Neuronal stem cell (in vitro differentiated cells): ENCODE results near the gene LAMTOR3.

Experiments used
- DNase-seq: peaks from one replicate; pipeline ENCODE4 v3.0.0-alpha.2; 2013; ENCODE audit warnings: low spot score
- H2AFZ ChIP-seq: one replicate; pipeline ENCODE4 v1.6.1; 2013; ENCODE audit warnings: mild to moderate bottlenecking, low read length, inconsistent platforms
- H2AK5ac ChIP-seq: 2 replicates; pipeline ENCODE4 v1.6.1; 2013; ENCODE audit warnings: low read depth, mild to moderate bottlenecking, inconsistent platforms, low read length, moderate library complexity, mixed read lengths
- H2BK120ac ChIP-seq: 2 replicates; pipeline ENCODE4 v1.6.1; 2013; ENCODE audit warnings: low read depth, mild to moderate bottlenecking, inconsistent platforms, low read length, moderate library complexity, mixed read lengths
- H2BK12ac ChIP-seq: one replicate; pipeline ENCODE4 v1.6.1; 2013; ENCODE audit warnings: low read length, inconsistent platforms
- H2BK15ac ChIP-seq: 2 replicates; pipeline ENCODE4 v1.6.1; 2013; ENCODE audit warnings: mild to moderate bottlenecking, low read length, inconsistent platforms, mixed read lengths
- H2BK5ac ChIP-seq: one replicate; pipeline ENCODE4 v1.6.1; 2013; ENCODE audit warnings: inconsistent platforms, mild to moderate bottlenecking, low read length, moderate library complexity
- H3K14ac ChIP-seq: one replicate; pipeline ENCODE4 v1.6.1; 2013; ENCODE audit warnings: low read length, inconsistent platforms
- H3K18ac ChIP-seq: 2 replicates; pipeline ENCODE4 v1.6.1; 2013; ENCODE audit warnings: low read length, inconsistent platforms
- H3K23ac ChIP-seq: 2 replicates; pipeline ENCODE4 v1.6.1; 2013; ENCODE audit warnings: low read depth, mild to moderate bottlenecking, mixed read lengths, low read length, inconsistent platforms; ENCODE audit not compliant: poor library complexity
- H3K27ac ChIP-seq: replicated peaks from 3 replicates; pipeline ENCODE4 v1.5.1; 2013; ENCODE audit warnings: low read length, inconsistent platforms
- H3K27me3 ChIP-seq, 3 experiments: 2 replicates each; pipeline ENCODE4 v1.6.1; 2013; ENCODE audit warnings: low read length in 3 of 3, mild to moderate bottlenecking in 2 of 3, inconsistent platforms in 1 of 3, low read depth in 1 of 3, mixed read lengths in 1 of 3, moderate library complexity in 1 of 3; ENCODE audit not compliant: control insufficient read depth in 3 of 3, insufficient read depth in 3 of 3
- H3K36me3 ChIP-seq, 2 donors: replicated peaks in 1 of 2; 2 replicates each; pipeline ENCODE4 v1.6.1; 2013; ENCODE audit warnings: low read length in 2 of 2; ENCODE audit not compliant: control insufficient read depth in 2 of 2, insufficient read depth in 2 of 2
- H3K4ac ChIP-seq: 2 replicates; pipeline ENCODE4 v1.6.1; 2013; ENCODE audit warnings: inconsistent platforms, mild to moderate bottlenecking, low read length, moderate library complexity
- H3K4me1 ChIP-seq, 2 donors: 1 replicate in 1 of 2; 2 replicates in 1 of 2; pipeline ENCODE4 v1.6.1; 2013; ENCODE audit warnings: low read length in 2 of 2, low read depth in 1 of 2; ENCODE audit not compliant: control insufficient read depth in 2 of 2, insufficient read depth in 1 of 2
- H3K4me2 ChIP-seq: one replicate; pipeline ENCODE4 v1.6.1; 2013; ENCODE audit warnings: mild to moderate bottlenecking, low read length, inconsistent platforms; ENCODE audit not compliant: insufficient read depth, poor library complexity, severe bottlenecking
- H3K4me3 ChIP-seq, 2 donors: 2 replicates each; pipeline ENCODE4 v1.5.1; 2013; ENCODE audit warnings: low read length in 2 of 2, mild to moderate bottlenecking in 2 of 2, inconsistent platforms in 1 of 2, moderate library complexity in 1 of 2
- H3K79me1 ChIP-seq: one replicate; pipeline ENCODE4 v1.6.1; 2013; ENCODE audit warnings: low read depth, mild to moderate bottlenecking, inconsistent platforms, low read length, moderate library complexity
- H3K9ac ChIP-seq: one replicate; pipeline ENCODE4 v1.6.1; 2013; ENCODE audit warnings: mild to moderate bottlenecking, low read depth, low read length, inconsistent platforms; ENCODE audit not compliant: poor library complexity
- H3K9me3 ChIP-seq, 2 donors: replicated peaks in 1 of 2; 2 replicates each; pipeline versions ENCODE3 to v1.6.1; 2013; ENCODE audit warnings: low read length in 2 of 2, mild to moderate bottlenecking in 2 of 2, inconsistent platforms in 1 of 2, low read depth in 1 of 2, mixed read lengths in 1 of 2, moderate library complexity in 1 of 2; ENCODE audit not compliant: control insufficient read depth in 2 of 2, insufficient read depth in 1 of 2
- H4K8ac ChIP-seq: one replicate; pipeline ENCODE4 v1.6.1; 2013; ENCODE audit warnings: low read depth, mild to moderate bottlenecking, inconsistent platforms, low read length, moderate library complexity
- H4K91ac ChIP-seq: one replicate; pipeline ENCODE4 v1.6.1; 2013; ENCODE audit warnings: low read length, low read depth, mild to moderate bottlenecking, inconsistent platforms; ENCODE audit not compliant: poor library complexity
- WGBS, 2 donors: extraction: QIAGEN DNeasy Blood & Tissue Kit; methylation state at CpG; one replicate each; pipeline ENCODE4 v1.1.7; 2013; ENCODE audit warnings: missing lambda C conversion rate in 2 of 2, mixed read lengths in 1 of 2; ENCODE audit not compliant: insufficient read length in 2 of 2, insufficient replicate concordance in 1 of 2; ENCODE audit errors: extremely low coverage in 2 of 2; 5-methylcytosine and 5-hydroxymethylcytosine counted together

The LAMTOR3 gene

DNA sequence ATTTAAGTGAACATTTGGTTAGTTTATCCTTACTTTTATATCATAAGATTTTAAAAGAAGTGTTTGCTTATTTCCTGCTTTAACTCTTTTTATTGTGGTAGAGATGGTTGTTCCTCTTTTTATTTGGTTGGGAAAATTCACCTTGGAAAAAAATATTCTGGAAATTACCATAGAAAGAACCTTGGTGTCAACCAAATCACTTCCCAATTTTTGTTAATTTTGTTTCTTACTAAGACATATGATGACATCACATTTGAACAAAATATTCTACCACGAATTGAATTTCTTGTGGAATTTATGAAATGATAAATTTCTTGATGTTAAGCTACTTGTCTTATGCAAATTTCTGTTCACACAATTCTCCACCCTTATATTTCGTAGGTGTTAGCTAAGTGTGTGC lies 33.7 kb downstream of the LAMTOR3 start:
- H4K8ac ChIP-seq = no peak overlapping the region
- H3K36me3 ChIP-seq = no peaks in the 10 kb centered on the region
- H3K4ac ChIP-seq = no peak overlapping the region
- no peak overlapping the region for H3K23ac ChIP-seq
- peaks cover 0 to 1% (median 0%) of the 10 kb centered on the region in 3 experiments for H3K27me3 ChIP-seq
- H2AK5ac ChIP-seq = no peak overlapping the region
- H2AFZ ChIP-seq = no peak overlapping the region
- H2BK12ac ChIP-seq = no peak overlapping the region
- no CpG with 5 or more reads among the region's 2 CpGs for WGBS, 2 donors
- H3K4me1 ChIP-seq = no peaks in the 10 kb centered on the region
- H3K18ac ChIP-seq = no peak overlapping the region
- no peak overlapping the region for H3K4me2 ChIP-seq
- peaks cover 0 to 8% of the 10 kb centered on the region in 2 donors for H3K9me3 ChIP-seq
- no peak overlapping the region for H3K27ac ChIP-seq
- no peak overlapping the region for H2BK5ac ChIP-seq
- no peak overlapping the region for H2BK120ac ChIP-seq
- H3K9ac ChIP-seq = no peak overlapping the region
- no peaks in the 10 kb centered on the region for H3K79me1 ChIP-seq
- no peak overlapping the region for H4K91ac ChIP-seq
- no peak overlapping the region for H3K4me3 ChIP-seq
- no peak overlapping the region for H2BK15ac ChIP-seq
- DNase-seq = no peak
- H3K14ac ChIP-seq = no peak overlapping the region

DNA sequence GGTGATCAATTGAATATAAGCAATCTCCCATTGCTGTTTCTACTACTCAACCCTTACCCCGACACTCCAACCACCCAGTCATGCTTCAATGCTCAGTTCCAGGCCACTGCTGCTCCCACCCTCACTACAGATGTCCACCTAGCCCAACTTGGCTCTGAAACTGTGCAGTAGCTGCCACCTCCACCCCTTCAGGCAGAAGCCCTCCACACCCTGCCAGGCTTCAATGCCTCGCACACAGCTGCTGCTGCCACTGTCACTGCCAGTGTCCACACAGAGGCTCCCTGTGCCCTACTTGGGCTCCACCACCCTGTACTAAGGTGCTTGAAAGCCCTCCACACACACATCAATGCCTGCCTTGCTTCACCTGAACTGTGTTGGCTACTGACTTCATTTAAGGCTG lies 34.6 kb downstream of the LAMTOR3 start:
- H3K23ac ChIP-seq = peak overlapping the region; percentile 95
- peak overlapping the region; percentile 53 for H2BK5ac ChIP-seq
- no peaks in the 10 kb centered on the region for H3K4me1 ChIP-seq
- H3K4me2 ChIP-seq = no peak overlapping the region
- H3K36me3 ChIP-seq = no peaks in the 10 kb centered on the region
- no peak overlapping the region for H4K91ac ChIP-seq
- peak overlapping the region; percentile 47 for H3K14ac ChIP-seq
- peak overlapping the region; percentile 59 for H4K8ac ChIP-seq
- no peak overlapping the region for H2AK5ac ChIP-seq
- H3K27me3 ChIP-seq = peaks cover 0 to 1% (median 0%) of the 10 kb centered on the region in 3 experiments
- DNase-seq = no peak
- WGBS, 2 donors = no CpG with 5 or more reads among the region's 2 CpGs
- H3K79me1 ChIP-seq = no peaks in the 10 kb centered on the region
- H3K4ac ChIP-seq = peak overlapping the region; percentile 81
- H2BK120ac ChIP-seq = no peak overlapping the region
- peaks cover under 1 to 15% of the 10 kb centered on the region in 2 donors for H3K9me3 ChIP-seq
- peak overlapping the region in 1 of 2 donors; percentile 57 for H3K4me3 ChIP-seq
- no peak overlapping the region for H2AFZ ChIP-seq
- no peak overlapping the region for H2BK12ac ChIP-seq
- peak overlapping the region; percentile 57 for H3K9ac ChIP-seq
- no peak overlapping the region for H3K27ac ChIP-seq
- peak overlapping the region; percentile 82 for H3K18ac ChIP-seq
- no peak overlapping the region for H2BK15ac ChIP-seq

DNA sequence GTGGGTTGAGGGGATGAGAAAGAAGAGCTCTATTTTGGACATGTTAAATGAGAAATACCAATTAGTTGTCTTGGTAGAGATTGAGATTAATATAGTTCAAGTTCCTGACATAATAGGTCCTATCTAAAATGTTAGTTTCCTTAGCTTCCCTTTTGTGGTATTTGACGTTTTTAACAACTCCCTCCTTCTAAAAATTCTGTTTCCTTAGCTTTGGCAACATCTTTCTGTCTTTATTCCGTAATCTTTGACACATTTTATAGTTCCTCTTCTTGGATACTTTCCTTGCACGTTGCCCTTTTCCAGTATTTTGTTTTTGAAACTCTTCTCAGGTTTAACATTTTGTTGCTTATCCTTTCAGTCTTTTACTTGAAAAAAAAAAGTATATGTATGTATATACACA lies 36.9 kb downstream of the LAMTOR3 start:
- no peak overlapping the region for H4K8ac ChIP-seq
- H3K4me2 ChIP-seq = no peak overlapping the region
- H3K18ac ChIP-seq = no peak overlapping the region
- H2AK5ac ChIP-seq = no peak overlapping the region
- no peak overlapping the region for H2BK5ac ChIP-seq
- H3K4me3 ChIP-seq = no peak overlapping the region
- no peak for DNase-seq
- no peak overlapping the region for H2BK12ac ChIP-seq
- no peaks in the 10 kb centered on the region for H3K36me3 ChIP-seq
- no peak overlapping the region for H3K23ac ChIP-seq
- no peak overlapping the region for H2BK15ac ChIP-seq
- H3K9me3 ChIP-seq = peaks cover 3 to 19% of the 10 kb centered on the region in 2 donors
- no peak overlapping the region for H2AFZ ChIP-seq
- H3K4me1 ChIP-seq = peaks cover 2 to 3% of the 10 kb centered on the region in 2 donors
- no peak overlapping the region for H3K9ac ChIP-seq
- no peak overlapping the region for H4K91ac ChIP-seq
- H3K79me1 ChIP-seq = no peaks in the 10 kb centered on the region
- WGBS, 2 donors = no CpG with 5 or more reads among the region's 3 CpGs
- no peak overlapping the region for H3K14ac ChIP-seq
- no peak overlapping the region for H3K4ac ChIP-seq
- no peak overlapping the region for H3K27ac ChIP-seq
- peaks cover 0 to 1% (median 0%) of the 10 kb centered on the region in 3 experiments for H3K27me3 ChIP-seq
- H2BK120ac ChIP-seq = no peak overlapping the region

DNA sequence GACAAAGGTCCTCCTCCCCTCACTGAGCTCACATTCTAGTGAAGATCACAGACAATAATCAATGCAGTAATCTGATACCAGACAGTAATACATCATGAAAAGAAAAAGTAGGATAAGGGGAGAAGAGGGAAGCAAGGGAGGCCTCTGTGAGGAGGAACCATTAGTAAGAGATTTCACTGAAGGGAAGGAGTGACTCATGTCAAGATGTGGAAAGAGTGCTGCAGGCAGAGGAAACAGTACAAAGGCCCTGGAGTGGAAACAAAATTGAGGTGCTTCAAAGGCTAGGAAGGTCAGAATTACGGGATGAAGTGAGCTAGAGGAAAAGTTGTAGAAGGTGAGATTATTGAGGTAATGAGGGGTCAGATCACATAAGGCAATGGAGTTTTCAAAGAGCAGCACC lies 38.1 kb downstream of the LAMTOR3 start:
- H3K36me3 ChIP-seq = no peaks in the 10 kb centered on the region
- H3K9me3 ChIP-seq = peaks cover 3 to 19% of the 10 kb centered on the region in 2 donors
- no peak overlapping the region for H4K8ac ChIP-seq
- WGBS, 2 donors = 100% methylated on average over 1 of the region's 1 CpG; no CpG with 5 or more reads in 1 of the 2 donors
- no peak overlapping the region for H3K14ac ChIP-seq
- H4K91ac ChIP-seq = no peak overlapping the region
- no peaks in the 10 kb centered on the region for H3K79me1 ChIP-seq
- H2BK12ac ChIP-seq = no peak overlapping the region
- H3K9ac ChIP-seq = no peak overlapping the region
- no peak overlapping the region for H2BK15ac ChIP-seq
- H2AFZ ChIP-seq = no peak overlapping the region
- no peak overlapping the region for H3K23ac ChIP-seq
- no peak for DNase-seq
- H2BK5ac ChIP-seq = no peak overlapping the region
- H3K4me2 ChIP-seq = no peak overlapping the region
- no peak overlapping the region for H2AK5ac ChIP-seq
- H3K27ac ChIP-seq = no peak overlapping the region
- no peak overlapping the region for H3K4ac ChIP-seq
- H3K18ac ChIP-seq = no peak overlapping the region
- no peak overlapping the region for H3K4me3 ChIP-seq
- no peaks in the 10 kb centered on the region for H3K27me3 ChIP-seq
- H2BK120ac ChIP-seq = no peak overlapping the region
- H3K4me1 ChIP-seq = peaks cover 2 to 3% of the 10 kb centered on the region in 2 donors
